SK-N-MC (cell line): Measurements from ENCODE around the gene PIK3R2.

ENCODE experiments used
- EZH2 ChIP-seq: fragments of 200-600 bp; sonication (generic); IDR thresholded peaks from one replicate; pipeline ENCODE4 v1.6.1; 2017; ENCODE audit warnings: antibody characterized with exemption
- FOXP2 ChIP-seq: optimal IDR thresholded peaks from 2 replicates; pipeline ENCODE3; 2011; ENCODE audit warnings: mild to moderate bottlenecking, moderate library complexity; ENCODE audit not compliant: insufficient read depth; ENCODE audit errors: extremely low read length, control extremely low read depth
- POLR2AphosphoS5 ChIP-seq: IDR thresholded peaks from 2 replicates; pipeline ENCODE4 v1.6.1; 2012; ENCODE audit warnings: mild to moderate bottlenecking, low read depth, low read length, borderline replicate concordance

DNA sequence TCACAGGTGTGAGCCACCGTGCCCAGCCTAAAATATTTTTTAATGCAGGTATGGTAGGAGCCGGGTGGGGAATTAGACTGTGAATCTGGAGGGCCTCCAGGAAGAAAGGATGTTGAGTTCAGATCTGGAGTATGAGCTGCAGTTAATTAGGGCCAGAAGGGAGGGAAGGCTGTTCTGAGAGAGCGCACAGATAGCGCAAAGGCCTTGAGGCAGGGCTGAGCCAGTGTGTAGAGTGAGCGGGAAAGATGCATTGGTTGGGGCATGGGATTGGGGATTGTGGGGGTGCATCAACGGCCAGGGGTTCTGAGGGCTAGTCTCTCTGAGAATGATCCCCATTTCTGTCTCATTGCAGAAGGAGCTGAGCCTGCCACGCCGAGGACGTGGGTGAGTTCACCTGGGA, 45.7 kb upstream of the PIK3R2 start:
- TF ChIP-seq POLR2AphosphoS5 (no peak), EZH2 (no peak), FOXP2 (no peak)
